ENCODE results near the gene GAPDHS.

The GAPDHS gene

GRCh38 chr19:35540356-35540927 is 7.2 kb downstream of the GAPDHS start:
- DNase-seq: no peak

- no peak for DNase-seq
These were observed 9.0 kb downstream of the GAPDHS start for GRCh38 chr19:35542209-35542608.

- no peak for DNase-seq
These were observed 10.2 kb downstream of the GAPDHS start for GRCh38 chr19:35543280-35544109.

GRCh38 chr19:35544110-35544802 is 11.0 kb downstream of the GAPDHS start:
- DNase-seq: no peak

GRCh38 chr19:35545001-35545854 is 12.0 kb downstream of the GAPDHS start, which contains the start of gene TMEM147:
Gene TMEM147 (plus strand): TSS chr19:35545626. CDS start chr19:35545740, 114 bp downstream.
- DNase-seq: peak; percentile 69

- DNase-seq: peak; percentile 57
These were observed 12.7 kb downstream of the GAPDHS start for GRCh38 chr19:35545855-35546381.

GRCh38 chr19:35546532-35546931 is 13.3 kb downstream of the GAPDHS start:
- DNase-seq: no peak

- DNase-seq: no peak
These were observed 16.0 kb downstream of the GAPDHS start for GRCh38 chr19:35549174-35549788.

- no peak for DNase-seq
These were observed 16.7 kb downstream of the GAPDHS start for GRCh38 chr19:35549879-35550523.

GRCh38 chr19:35551091-35551810 is 18.0 kb downstream of the GAPDHS start:
- DNase-seq: no peak

- DNase-seq: no peak
These were observed 19.5 kb downstream of the GAPDHS start for GRCh38 chr19:35552534-35553384.

GRCh38 chr19:35553385-35554000 is 20.2 kb downstream of the GAPDHS start:
- DNase-seq: no peak

GRCh38 chr19:35554076-35554475 is 20.8 kb downstream of the GAPDHS start:
- DNase-seq: no peak

- DNase-seq: no peak
These were observed 22.2 kb downstream of the GAPDHS start for GRCh38 chr19:35555301-35556005.

GRCh38 chr19:35556025-35556590 is 22.9 kb downstream of the GAPDHS start:
- DNase-seq: no peak

GRCh38 chr19:35556846-35557538 is 23.7 kb downstream of the GAPDHS start:
- no peak for DNase-seq

- DNase-seq: no peak
These were observed 24.5 kb downstream of the GAPDHS start for GRCh38 chr19:35557539-35558399.

Measured in activated gamma-delta T cell (primary cell).